ENCODE results near the gene SREBF1. TPM values are rescaled to one million over a fixed set of nuclear protein-coding genes. Genes with fewer than 3 reads are reported as not detected.

Gene SREBF1
- total and polyA plus RNA-seq, 4 donors = 68.4 to 134 (median 80.7) TPM

GRCh38 chr17:17855976-17856375 is 19.2 kb upstream of the SREBF1 start:
- TF ChIP-seq, protein P1, sequence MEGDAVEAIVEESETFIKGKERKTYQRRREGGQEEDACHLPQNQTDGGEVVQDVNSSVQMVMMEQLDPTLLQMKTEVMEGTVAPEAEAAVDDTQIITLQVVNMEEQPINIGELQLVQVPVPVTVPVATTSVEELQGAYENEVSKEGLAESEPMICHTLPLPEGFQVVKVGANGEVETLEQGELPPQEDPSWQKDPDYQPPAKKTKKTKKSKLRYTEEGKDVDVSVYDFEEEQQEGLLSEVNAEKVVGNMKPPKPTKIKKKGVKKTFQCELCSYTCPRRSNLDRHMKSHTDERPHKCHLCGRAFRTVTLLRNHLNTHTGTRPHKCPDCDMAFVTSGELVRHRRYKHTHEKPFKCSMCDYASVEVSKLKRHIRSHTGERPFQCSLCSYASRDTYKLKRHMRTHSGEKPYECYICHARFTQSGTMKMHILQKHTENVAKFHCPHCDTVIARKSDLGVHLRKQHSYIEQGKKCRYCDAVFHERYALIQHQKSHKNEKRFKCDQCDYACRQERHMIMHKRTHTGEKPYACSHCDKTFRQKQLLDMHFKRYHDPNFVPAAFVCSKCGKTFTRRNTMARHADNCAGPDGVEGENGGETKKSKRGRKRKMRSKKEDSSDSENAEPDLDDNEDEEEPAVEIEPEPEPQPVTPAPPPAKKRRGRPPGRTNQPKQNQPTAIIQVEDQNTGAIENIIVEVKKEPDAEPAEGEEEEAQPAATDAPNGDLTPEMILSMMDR (IDR thresholded peaks at IDR 0.05; ENCODE audit: control extremely low read depth, extremely low read depth) = no peak
- no peaks in the 10 kb centered on the region for H3K9me3 ChIP-seq (ENCODE audit: control insufficient read depth in 4 of 4, insufficient read depth in 3 of 4, low read length in 3 of 4)
- WGBS, 2 donors = 82 to 85% methylated on average over 3 of the region's 3 CpGs
- H3K27me3 ChIP-seq (ENCODE audit: control insufficient read depth in 3 of 3, insufficient read depth in 3 of 3, low read length in 2 of 3) = no peaks in the 10 kb centered on the region
- ATAC-seq (ENCODE audit: insufficient read depth, low FRiP score) (no peak), DNase-seq (no peak)
- peak overlapping the region in 1 of 2 donors; percentile 64 for H3K27ac ChIP-seq (ENCODE audit: low read depth in 1 of 2, low read length in 1 of 2)
- no peak overlapping the region for H3K4me3 ChIP-seq
- H3K4me1 ChIP-seq (ENCODE audit: control insufficient read depth in 5 of 5, insufficient read depth in 5 of 5, low read length in 5 of 5) = peaks cover 0 to 21% (median 13%) of the 10 kb centered on the region in 5 donors
- H3K9ac ChIP-seq (ENCODE audit: insufficient read depth in 1 of 2, low read length in 2 of 2) = no peak overlapping the region
- H3K36me3 ChIP-seq (ENCODE audit: control insufficient read depth in 4 of 4, insufficient read depth in 4 of 4, low read length in 4 of 4) = peaks cover 0 to 6% (median under 1%) of the 10 kb centered on the region in 4 donors

DNA sequence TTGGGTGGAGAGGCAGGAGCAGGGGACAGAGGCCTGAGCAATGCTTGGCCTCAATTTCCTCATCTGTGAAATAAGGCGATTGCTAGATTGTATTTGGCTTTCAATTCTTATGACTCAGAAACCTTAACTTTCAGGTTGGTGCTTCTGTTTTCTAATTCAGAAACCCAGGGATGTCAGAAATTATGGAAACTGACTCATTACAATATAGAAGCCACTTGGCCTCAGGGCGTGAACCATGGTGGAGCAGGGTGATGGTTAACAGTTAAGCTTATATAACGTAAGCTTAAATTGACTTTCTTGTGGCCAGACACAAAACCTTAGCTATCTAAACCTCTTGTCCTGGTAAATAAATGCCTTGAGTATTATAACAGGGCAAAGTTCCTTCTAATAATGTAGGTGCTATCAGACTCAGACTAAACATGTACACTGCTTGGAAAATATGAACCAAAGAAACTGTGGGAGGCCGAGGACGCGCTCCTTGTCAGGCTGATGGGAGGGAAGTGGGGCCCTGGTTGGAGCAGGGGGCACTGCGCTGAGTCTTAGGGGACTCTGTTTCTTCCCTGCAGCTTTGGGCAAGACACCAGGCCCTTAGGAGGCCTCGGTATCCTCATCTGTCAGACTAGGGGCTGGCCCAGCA is 17.1 kb upstream of the SREBF1 start:
- H3K9ac ChIP-seq (ENCODE audit: insufficient read depth in 1 of 2, low read length in 2 of 2) = no peak overlapping the region
- H3K4me3 ChIP-seq = no peak overlapping the region

DNA sequence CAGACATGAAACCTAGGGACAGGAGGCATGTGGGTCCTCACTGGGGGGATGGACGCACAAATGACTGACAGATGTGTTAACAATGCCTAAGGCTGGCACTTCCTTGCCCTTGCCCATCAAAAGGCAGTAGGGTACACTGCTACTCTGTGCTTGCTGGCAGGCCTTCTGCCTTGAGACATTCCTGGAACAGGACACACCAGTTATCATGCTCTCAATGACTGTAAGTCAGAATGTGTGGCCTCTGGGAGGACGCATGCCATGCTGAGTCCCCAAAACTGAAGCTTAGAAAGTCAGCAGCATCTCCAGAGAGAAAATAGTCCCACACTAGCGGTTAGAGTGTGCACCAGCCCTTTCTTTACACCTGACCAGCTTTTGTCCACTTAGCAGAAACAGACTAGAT is 16.1 kb upstream of the SREBF1 start:
- TF ChIP-seq, protein P1 (IDR thresholded peaks at IDR 0.05; ENCODE audit: control extremely low read depth, extremely low read depth) = no peak
- ATAC-seq (ENCODE audit: insufficient read depth, low FRiP score) (no peak), DNase-seq (no peak)
- Histone ChIP-seq H3K27me3 (ENCODE audit: control insufficient read depth in 3 of 3, insufficient read depth in 3 of 3, low read length in 2 of 3) (no peaks in the 10 kb centered on the region), H3K36me3 (ENCODE audit: control insufficient read depth in 4 of 4, insufficient read depth in 4 of 4, low read length in 4 of 4) (peaks cover 0 to 6% (median 3%) of the 10 kb centered on the region in 4 donors), H3K9me3 (ENCODE audit: control insufficient read depth in 4 of 4, insufficient read depth in 3 of 4, low read length in 3 of 4) (no peaks in the 10 kb centered on the region), H3K4me1 (ENCODE audit: control insufficient read depth in 5 of 5, insufficient read depth in 5 of 5, low read length in 5 of 5) (peaks cover 0 to 33% (median 21%) of the 10 kb centered on the region in 5 donors), H3K4me3 (no peak overlapping the region), H3K27ac (ENCODE audit: low read depth in 1 of 2, low read length in 1 of 2) (peak overlapping the region in 1 of 2 donors; percentile 7), H3K9ac (ENCODE audit: insufficient read depth in 1 of 2, low read length in 2 of 2) (no peak overlapping the region)
- WGBS, 2 donors = 90% methylated on average over 3 of the region's 3 CpGs

More for the DNA sequence above, 17.1 kb upstream of the SREBF1 start:
- TF ChIP-seq, protein P1 (IDR thresholded peaks at IDR 0.05; ENCODE audit: control extremely low read depth, extremely low read depth) = no peak
- ATAC-seq (ENCODE audit: insufficient read depth, low FRiP score) (no peak), DNase-seq (no peak)
- Histone ChIP-seq H3K36me3 (ENCODE audit: control insufficient read depth in 4 of 4, insufficient read depth in 4 of 4, low read length in 4 of 4) (peaks cover 0 to 6% (median 3%) of the 10 kb centered on the region in 4 donors), H3K9me3 (ENCODE audit: control insufficient read depth in 4 of 4, insufficient read depth in 3 of 4, low read length in 3 of 4) (no peaks in the 10 kb centered on the region), H3K27me3 (ENCODE audit: control insufficient read depth in 3 of 3, insufficient read depth in 3 of 3, low read length in 2 of 3) (no peaks in the 10 kb centered on the region), H3K4me1 (ENCODE audit: control insufficient read depth in 5 of 5, insufficient read depth in 5 of 5, low read length in 5 of 5) (peaks cover 0 to 29% (median 21%) of the 10 kb centered on the region in 5 donors), H3K27ac (ENCODE audit: low read depth in 1 of 2, low read length in 1 of 2) (peak overlapping the region in 1 of 2 donors; percentile 23)
- 91% methylated on average over 8 of the region's 8 CpGs for whole genome bisulfite sequencing, 2 donors

Measured in lung (tissue), 12 donors.